Colonic mucosa (tissue), 4 donors: ENCODE data around the gene CD96. TPM values are rescaled to one million over a fixed set of nuclear protein-coding genes. Genes with fewer than 3 reads are reported as not detected.

Experiments
- DNase-seq: peaks from one replicate; pipeline ENCODE4 v3.0.0-alpha.2; 2020
- H3K27ac ChIP-seq: fragments of 200-600 bp; one replicate; pipeline ENCODE4 v1.8.0; 2021
- H3K27me3 ChIP-seq: fragments of 200-600 bp; one replicate; pipeline ENCODE4 v1.8.0; 2021
- H3K36me3 ChIP-seq: fragments of 200-600 bp; one replicate; pipeline ENCODE4 v1.8.0; 2021
- H3K4me1 ChIP-seq: fragments of 200-600 bp; one replicate; pipeline ENCODE4 v1.8.0; 2021; ENCODE audit warnings: mild to moderate bottlenecking
- H3K4me3 ChIP-seq: fragments of 200-600 bp; one replicate; pipeline ENCODE4 v1.8.0; 2021
- H3K9ac ChIP-seq, 2 donors: one replicate each; pipeline ENCODE4 v1.7.0; 2013; ENCODE audit warnings: control low read depth in 2 of 2, low read depth in 2 of 2, low read length in 2 of 2
- H3K9me3 ChIP-seq: fragments of 200-600 bp; one replicate; pipeline ENCODE4 v1.8.0; 2021
- intact Hi-C: fragments of 100-400 bp; cut with DNase I; formaldehyde crosslinking; loops from one replicate; pipeline ENCODE4 v1.14.1; 2022
- total RNA-seq, 2 donors: library from RNA; stranded (reverse); fragmentation: NEBNext Ultra II Directional in 1 of 2; extraction: Animal tissue kit (Norgen Biotek cat#: 25700) in 1 of 2; gene quantifications; one replicate each; pipeline ENCODE4 v1.2.1, GENCODE V29; 2021
- TF ChIP-seq, protein P1 (sequence below): fragments of 200-600 bp; IDR thresholded peaks from one replicate; pipeline ENCODE4 v1.8.0; 2022; ENCODE audit warnings: antibody characterized with exemption, mild to moderate bottlenecking
- donor health status: healthy.
- donor health status: DM: no; HTN: no; CAD: no.
- donor health status: DM: no; HTN: no; CAD: no.

The CD96 gene
- total RNA-seq, 2 donors from 2014 or later = 1.7 to 2.8 TPM

DNA sequence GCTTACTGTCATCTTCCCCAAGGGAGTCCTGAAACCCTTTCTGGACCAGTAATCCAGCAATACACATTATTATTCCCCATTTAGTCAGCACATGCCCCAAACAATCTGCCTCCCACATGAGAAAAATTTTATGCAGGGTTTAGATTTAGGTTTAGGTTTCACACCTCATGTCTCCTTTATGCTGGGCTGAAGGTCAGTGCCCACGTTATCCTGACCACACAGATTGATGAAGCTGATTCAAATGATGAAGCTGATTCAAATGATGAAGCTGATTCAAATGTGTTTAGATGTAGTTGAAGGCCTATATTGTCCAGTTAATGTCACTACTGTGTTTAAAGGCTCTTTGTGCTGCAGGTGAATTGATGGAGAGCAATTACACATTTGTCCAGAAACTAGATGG, 71.3 kb downstream of the CD96 start:
- Histone ChIP-seq H3K36me3 (no peaks in the 10 kb centered on the region), H3K27me3 (no peaks in the 10 kb centered on the region), H3K9ac (no peak overlapping the region), H3K4me1 (no peaks in the 10 kb centered on the region), H3K9me3 (no peaks in the 10 kb centered on the region), H3K4me3 (no peak overlapping the region), H3K27ac (no peak overlapping the region)
- DNase-seq = no peak
- TF ChIP-seq, protein P1, sequence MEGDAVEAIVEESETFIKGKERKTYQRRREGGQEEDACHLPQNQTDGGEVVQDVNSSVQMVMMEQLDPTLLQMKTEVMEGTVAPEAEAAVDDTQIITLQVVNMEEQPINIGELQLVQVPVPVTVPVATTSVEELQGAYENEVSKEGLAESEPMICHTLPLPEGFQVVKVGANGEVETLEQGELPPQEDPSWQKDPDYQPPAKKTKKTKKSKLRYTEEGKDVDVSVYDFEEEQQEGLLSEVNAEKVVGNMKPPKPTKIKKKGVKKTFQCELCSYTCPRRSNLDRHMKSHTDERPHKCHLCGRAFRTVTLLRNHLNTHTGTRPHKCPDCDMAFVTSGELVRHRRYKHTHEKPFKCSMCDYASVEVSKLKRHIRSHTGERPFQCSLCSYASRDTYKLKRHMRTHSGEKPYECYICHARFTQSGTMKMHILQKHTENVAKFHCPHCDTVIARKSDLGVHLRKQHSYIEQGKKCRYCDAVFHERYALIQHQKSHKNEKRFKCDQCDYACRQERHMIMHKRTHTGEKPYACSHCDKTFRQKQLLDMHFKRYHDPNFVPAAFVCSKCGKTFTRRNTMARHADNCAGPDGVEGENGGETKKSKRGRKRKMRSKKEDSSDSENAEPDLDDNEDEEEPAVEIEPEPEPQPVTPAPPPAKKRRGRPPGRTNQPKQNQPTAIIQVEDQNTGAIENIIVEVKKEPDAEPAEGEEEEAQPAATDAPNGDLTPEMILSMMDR = no peak
- intact Hi-C loops = no loop called here

DNA sequence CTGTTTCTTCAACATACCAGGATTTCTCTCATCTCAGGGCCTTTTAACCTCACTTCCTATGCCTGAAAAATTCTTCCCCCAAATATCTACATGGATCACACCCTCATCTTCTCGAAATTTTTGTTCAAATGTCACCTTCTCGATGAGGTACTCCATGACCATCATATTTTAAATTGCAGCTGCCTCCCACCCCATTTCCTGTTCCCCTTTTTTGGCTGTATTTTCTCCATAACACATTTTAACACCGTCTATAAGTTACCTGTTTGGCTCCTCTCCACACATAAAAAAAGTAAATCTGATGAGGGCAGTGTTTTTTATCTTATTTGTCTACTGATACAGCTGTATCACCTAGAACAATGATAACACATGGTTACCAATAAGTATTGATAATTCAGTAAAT, 73.9 kb downstream of the CD96 start:
- Histone ChIP-seq H3K27ac (no peak overlapping the region), H3K9me3 (no peaks in the 10 kb centered on the region), H3K4me1 (no peaks in the 10 kb centered on the region), H3K27me3 (no peaks in the 10 kb centered on the region), H3K4me3 (no peak overlapping the region), H3K36me3 (no peaks in the 10 kb centered on the region), H3K9ac (no peak overlapping the region)
- intact Hi-C loops = no loop called here
- no peak for DNase-seq
- TF ChIP-seq, protein P1 = no peak

DNA sequence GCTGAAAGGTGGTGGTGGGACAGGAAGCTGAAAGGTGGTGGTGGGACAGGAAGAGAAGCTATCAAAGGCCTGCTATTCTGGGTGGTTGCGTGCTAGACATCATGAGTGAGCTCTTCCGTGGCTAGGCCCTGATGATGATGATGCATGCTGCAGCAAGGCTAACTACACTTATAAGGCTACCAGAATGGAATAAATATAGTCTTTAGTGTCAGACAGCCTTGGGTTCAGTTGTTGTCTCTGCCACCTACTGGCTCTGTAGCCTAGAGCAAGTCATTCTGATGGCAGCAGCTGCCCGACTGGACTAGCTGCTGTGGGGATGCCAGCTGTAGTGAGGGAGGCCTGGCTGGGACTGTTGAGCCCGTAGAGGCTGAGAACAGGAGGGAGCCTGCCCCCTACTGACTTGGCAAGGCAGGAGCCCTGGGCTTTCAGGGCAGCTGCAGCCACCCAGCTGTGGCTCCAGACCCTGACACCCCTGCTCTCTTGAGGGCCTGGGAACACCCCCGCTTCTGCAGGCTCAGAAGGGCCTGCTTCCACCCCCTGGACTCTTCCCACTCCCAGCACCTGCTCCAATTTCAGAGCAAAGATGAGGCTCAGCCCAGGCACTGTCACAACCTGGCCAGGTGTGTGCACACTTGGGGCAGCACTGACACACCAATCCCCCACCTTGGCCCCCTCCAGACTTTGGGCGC, 74.6 kb downstream of the CD96 start:
- Histone ChIP-seq H3K36me3 (no peaks in the 10 kb centered on the region), H3K27ac (no peak overlapping the region), H3K9ac (no peak overlapping the region), H3K9me3 (no peaks in the 10 kb centered on the region), H3K4me1 (no peaks in the 10 kb centered on the region), H3K4me3 (no peak overlapping the region), H3K27me3 (no peaks in the 10 kb centered on the region)
- TF ChIP-seq, protein P1 = no peak
- DNase-seq = no peak
- intact Hi-C loops = no loop called here

DNA sequence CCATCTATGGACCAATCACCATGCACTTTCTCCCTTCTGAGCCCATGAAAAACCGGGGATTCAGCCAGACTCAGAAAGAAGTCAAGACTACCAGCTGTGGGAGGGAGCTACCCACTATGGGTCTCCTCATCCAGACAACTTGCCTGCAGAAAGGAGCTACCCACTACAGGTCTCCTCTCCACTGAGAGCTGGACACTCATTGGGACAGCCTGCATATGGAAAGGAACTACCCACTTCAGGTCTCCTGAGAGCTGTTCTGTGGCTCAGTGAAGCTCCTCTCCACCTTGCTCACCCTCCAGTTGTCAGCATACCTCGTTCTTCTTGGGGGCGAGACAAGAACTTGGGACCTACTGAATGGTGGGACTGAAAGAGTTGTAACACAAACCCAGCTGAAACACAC, 75.4 kb downstream of the CD96 start:
- Histone ChIP-seq H3K9me3 (no peaks in the 10 kb centered on the region), H3K27ac (no peak overlapping the region), H3K36me3 (no peaks in the 10 kb centered on the region), H3K4me1 (no peaks in the 10 kb centered on the region), H3K9ac (no peak overlapping the region), H3K27me3 (no peaks in the 10 kb centered on the region), H3K4me3 (no peak overlapping the region)
- TF ChIP-seq, protein P1 = no peak
- intact Hi-C loops = no loop called here
- DNase-seq = no peak

DNA sequence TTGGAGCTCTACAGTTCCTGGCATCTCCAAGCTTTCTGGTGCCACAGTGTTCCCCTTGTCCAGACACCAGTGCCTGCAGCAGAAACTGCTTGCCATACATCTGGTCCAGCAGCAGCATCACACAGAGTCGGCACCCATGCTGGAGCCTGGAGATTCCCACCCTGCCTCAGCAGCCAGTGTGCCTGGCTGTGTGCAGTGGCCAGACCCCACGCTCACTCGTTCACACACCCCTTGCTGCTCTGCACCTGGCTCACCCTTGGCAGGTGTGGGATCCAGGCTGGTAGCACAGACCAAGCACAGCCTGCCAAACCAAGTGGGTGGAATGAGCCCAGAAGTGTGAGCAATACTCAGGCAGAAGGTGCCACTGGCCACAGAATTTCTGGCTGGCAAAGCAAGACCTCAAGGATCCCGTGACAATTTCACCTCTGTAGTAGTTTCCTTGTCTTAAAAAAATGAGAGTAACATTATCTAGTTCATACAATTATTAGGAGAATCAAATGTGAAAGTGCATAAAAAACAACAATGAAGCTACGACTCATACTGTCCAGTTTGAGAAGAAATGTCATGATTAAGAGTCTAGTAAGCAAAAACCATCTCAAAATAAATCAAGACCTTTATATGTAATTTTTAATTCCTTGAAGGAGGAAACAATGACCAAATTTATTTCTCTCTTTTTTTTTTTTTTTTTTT, 76.1 kb downstream of the CD96 start:
- intact Hi-C loops = no loop called here
- TF ChIP-seq, protein P1 = no peak

More for the DNA sequence above, 76.1 kb downstream of the CD96 start:
- Histone ChIP-seq H3K27me3 (no peaks in the 10 kb centered on the region), H3K27ac (no peak overlapping the region), H3K4me1 (no peaks in the 10 kb centered on the region), H3K9me3 (no peaks in the 10 kb centered on the region), H3K9ac (no peak overlapping the region), H3K4me3 (no peak overlapping the region), H3K36me3 (no peaks in the 10 kb centered on the region)
- DNase-seq = no peak
